ENCODE data around the gene PLXNA2.

DNA sequence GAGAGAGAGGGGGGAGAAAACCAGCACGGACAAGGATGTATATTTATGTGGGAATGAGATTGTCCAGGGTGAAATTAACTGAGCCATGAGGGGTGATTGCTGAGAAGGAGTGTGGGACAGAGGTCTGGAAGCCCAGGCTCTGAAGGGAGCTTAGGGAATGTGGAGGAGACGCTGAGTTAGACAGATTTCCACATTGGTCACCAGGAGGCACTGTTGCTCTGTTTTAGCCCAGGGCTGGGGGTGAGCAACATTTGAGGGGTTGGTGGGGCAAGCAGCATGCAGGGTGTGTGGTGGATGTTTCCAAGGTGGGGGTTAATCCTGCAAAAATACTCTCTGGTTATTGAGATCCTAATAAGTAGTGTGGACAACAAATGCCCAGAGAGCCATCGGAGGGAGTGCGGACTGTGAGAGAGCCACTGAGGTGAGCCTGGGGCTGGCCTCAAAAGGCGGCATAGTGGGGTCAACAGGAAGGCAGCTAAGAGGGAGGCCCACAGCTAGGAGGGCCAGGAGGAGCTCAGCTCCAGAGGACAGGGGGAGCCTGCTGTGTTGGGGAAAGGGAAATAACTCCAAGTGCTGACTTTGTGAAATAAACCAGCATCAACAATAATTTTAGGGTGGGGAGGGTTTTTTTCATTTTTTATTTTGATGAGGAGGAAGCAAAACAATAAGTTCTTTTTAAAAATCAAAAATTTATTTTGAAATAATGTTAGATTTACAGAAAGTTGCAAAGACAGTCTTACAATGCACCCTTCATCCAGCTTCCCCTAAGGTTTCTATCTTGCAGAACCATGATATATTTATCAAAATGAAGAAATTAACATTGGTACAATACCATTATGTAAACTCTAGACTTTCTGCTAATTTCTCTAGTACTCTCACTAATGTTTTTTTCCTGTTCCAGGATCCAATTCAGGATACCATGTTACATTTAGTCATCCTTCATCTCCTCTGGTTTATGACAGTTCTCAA is 250.4 kb downstream of the PLXNA2 start:
- TF ChIP-seq POLR2A (IDR thresholded peaks at IDR 0.05) = no peak
- TF ChIP-seq, protein P1, sequence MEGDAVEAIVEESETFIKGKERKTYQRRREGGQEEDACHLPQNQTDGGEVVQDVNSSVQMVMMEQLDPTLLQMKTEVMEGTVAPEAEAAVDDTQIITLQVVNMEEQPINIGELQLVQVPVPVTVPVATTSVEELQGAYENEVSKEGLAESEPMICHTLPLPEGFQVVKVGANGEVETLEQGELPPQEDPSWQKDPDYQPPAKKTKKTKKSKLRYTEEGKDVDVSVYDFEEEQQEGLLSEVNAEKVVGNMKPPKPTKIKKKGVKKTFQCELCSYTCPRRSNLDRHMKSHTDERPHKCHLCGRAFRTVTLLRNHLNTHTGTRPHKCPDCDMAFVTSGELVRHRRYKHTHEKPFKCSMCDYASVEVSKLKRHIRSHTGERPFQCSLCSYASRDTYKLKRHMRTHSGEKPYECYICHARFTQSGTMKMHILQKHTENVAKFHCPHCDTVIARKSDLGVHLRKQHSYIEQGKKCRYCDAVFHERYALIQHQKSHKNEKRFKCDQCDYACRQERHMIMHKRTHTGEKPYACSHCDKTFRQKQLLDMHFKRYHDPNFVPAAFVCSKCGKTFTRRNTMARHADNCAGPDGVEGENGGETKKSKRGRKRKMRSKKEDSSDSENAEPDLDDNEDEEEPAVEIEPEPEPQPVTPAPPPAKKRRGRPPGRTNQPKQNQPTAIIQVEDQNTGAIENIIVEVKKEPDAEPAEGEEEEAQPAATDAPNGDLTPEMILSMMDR (IDR thresholded peaks at IDR 0.05) = no peak
